Stimulated activated CD4-positive, alpha-beta T cell treated with anti-CD3 and anti-CD28 coated beads, Interleukin-4, amount 100 ng/mL, for 4 hours (primary cell): ENCODE results near the gene FGD2.

Experiments used
- DNase-seq, 2 experiments: peaks; one replicate each; pipeline ENCODE4 v3.0.0-alpha.2; 2020

The FGD2 gene

GRCh38 chr6:36970892-36971842 lies 34.3 kb upstream of the FGD2 start:
- no peak for DNase-seq

GRCh38 chr6:36971921-36972673 lies 33.4 kb upstream of the FGD2 start:
- no peak for DNase-seq

GRCh38 chr6:36973190-36973589 lies 32.3 kb upstream of the FGD2 start:
- DNase-seq = no peak

GRCh38 chr6:36973647-36974046 lies 31.8 kb upstream of the FGD2 start:
- DNase-seq = no peak

- no peak for DNase-seq
These were observed 30.0 kb upstream of the FGD2 start for GRCh38 chr6:36975231-36976006.

- no peak for DNase-seq
These were observed 29.5 kb upstream of the FGD2 start for GRCh38 chr6:36976007-36976264.

GRCh38 chr6:36976509-36976908 lies 28.9 kb upstream of the FGD2 start:
- DNase-seq = no peak

- DNase-seq = no peak
These were observed 28.5 kb upstream of the FGD2 start for GRCh38 chr6:36976931-36977330.

GRCh38 chr6:36977470-36977941 lies 27.9 kb upstream of the FGD2 start:
- no peak for DNase-seq

- no peak for DNase-seq
These were observed 26.8 kb upstream of the FGD2 start for GRCh38 chr6:36978421-36979346.

- DNase-seq = peak in 1 of 2 experiments; percentile 15
These were observed 26.1 kb upstream of the FGD2 start for GRCh38 chr6:36979347-36979742.

- no peak for DNase-seq
These were observed 25.3 kb upstream of the FGD2 start for GRCh38 chr6:36980129-36980528.

- no peak for DNase-seq
These were observed 24.4 kb upstream of the FGD2 start for GRCh38 chr6:36980876-36981619.

GRCh38 chr6:36983538-36983937 lies 21.9 kb upstream of the FGD2 start:
- DNase-seq = no peak

- DNase-seq = peak; percentile 47
These were observed 20.7 kb upstream of the FGD2 start for GRCh38 chr6:36984581-36985416.

GRCh38 chr6:36985417-36985807 lies 20.0 kb upstream of the FGD2 start:
- DNase-seq = no peak

- DNase-seq = peak; percentile 79 to 85
These were observed 19.4 kb upstream of the FGD2 start, which contains the start of gene MTCH1 for GRCh38 chr6:36985808-36986703. MTCH1 (minus strand) TSS chr6:36986196; CDS start chr6:36986173, 23 bp downstream.

- no peak for DNase-seq
These were observed 18.8 kb upstream of the FGD2 start for GRCh38 chr6:36986704-36987047.

- no peak for DNase-seq
These were observed 16.2 kb upstream of the FGD2 start for GRCh38 chr6:36989264-36989663.
